CD4-positive, alpha-beta T cell (primary cell): Measurements from ENCODE around the gene POLR2L. TPM values are rescaled to one million over a fixed set of nuclear protein-coding genes. Genes with fewer than 3 reads are reported as not detected.

Source experiments
- ATAC-seq: fragments of 200-7000 bp; cut with Tn5 transposase; one replicate; pipeline ENCODE4 v1.10.0; 2022; ENCODE audit warnings: mild to moderate bottlenecking; ENCODE audit not compliant: poor library complexity
- CTCF ChIA-PET: fragments of 350-600 bp; sonication (Branson Sonifier 250); formaldehyde crosslinking; loops from one replicate; lab custom pipeline; 2021; ENCODE audit warnings: antibody characterized with exemption, inconsistent platforms; lab: Charles Lee
- POLR2A ChIA-PET: fragments of 350-600 bp; sonication (Branson Sonifier 250); formaldehyde crosslinking; loops from one replicate; lab custom pipeline; 2021; ENCODE audit warnings: antibody characterized with exemption, inconsistent platforms; lab: Charles Lee
- DNase-seq, 14 experiments: peaks; one replicate each; pipeline ENCODE4 v3.0.0-alpha.2; 2013 to 2020; ENCODE audit warnings: mixed read lengths in 2 of 14
- H3K27ac ChIP-seq, 2 donors: one replicate each; pipeline versions ENCODE4 v1.5.1 to v1.7.0; 2013; ENCODE audit warnings: low read length in 2 of 2, low read depth in 1 of 2, mild to moderate bottlenecking in 1 of 2
- H3K27me3 ChIP-seq, 2 experiments: 1 replicate in 1 of 2; 2 replicates in 1 of 2; pipeline versions ENCODE4 v1.6.1 to v1.7.0; 2013; ENCODE audit warnings: low read length in 2 of 2, control low read depth in 1 of 2, mild to moderate bottlenecking in 1 of 2, moderate library complexity in 1 of 2; ENCODE audit not compliant: insufficient read depth in 2 of 2, control insufficient read depth in 1 of 2
- H3K36me3 ChIP-seq: one replicate; pipeline ENCODE4 v1.6.1; 2013; ENCODE audit warnings: low read length, control low read depth; ENCODE audit not compliant: insufficient read depth
- H3K4me1 ChIP-seq: one replicate; pipeline ENCODE4 v1.6.1; 2013; ENCODE audit warnings: low read length, control low read depth; ENCODE audit not compliant: insufficient read depth
- H3K4me3 ChIP-seq: one replicate; pipeline ENCODE4 v1.5.1; 2013; ENCODE audit warnings: mild to moderate bottlenecking, low read length, moderate library complexity
- H3K9me3 ChIP-seq, 2 experiments: 1 replicate in 1 of 2; 2 replicates in 1 of 2; pipeline versions ENCODE4 v1.6.1 to v1.7.0; 2013; ENCODE audit warnings: low read length in 2 of 2, mild to moderate bottlenecking in 2 of 2, control low read depth in 1 of 2, moderate library complexity in 1 of 2; ENCODE audit not compliant: control insufficient read depth in 1 of 2, insufficient read depth in 1 of 2
- H3K27ac Mint-ChIP-seq: one replicate; pipeline ENCODE4 v1.8.0; 2020; ENCODE audit warnings: mixed read lengths
- H3K27me3 Mint-ChIP-seq: one replicate; pipeline ENCODE4 v1.8.0; 2021; ENCODE audit warnings: mixed read lengths
- H3K36me3 Mint-ChIP-seq: one replicate; pipeline ENCODE4 v1.8.0; 2021; ENCODE audit warnings: low read depth, mixed read lengths
- H3K4me1 Mint-ChIP-seq: one replicate; pipeline ENCODE4 v1.8.0; 2021; ENCODE audit warnings: low read depth, mixed read lengths
- H3K4me3 Mint-ChIP-seq: one replicate; pipeline ENCODE4 v1.8.0; 2020; ENCODE audit warnings: mild to moderate bottlenecking, mixed read lengths
- H3K9me3 Mint-ChIP-seq: one replicate; pipeline ENCODE4 v1.8.0; 2020; ENCODE audit warnings: mixed read lengths
- intact Hi-C, 2 experiments: fragments of 100-400 bp; cut with DNase I in 1 of 2; cut with micrococcal nuclease in 1 of 2; formaldehyde crosslinking; loops; one replicate each; pipeline versions ENCODE4 v1.15.1 to v1.9.0; 2023 to 2025; cut with DNase I, micrococcal nuclease
- total RNA-seq, 174 experiments: library from RNA in 2 of 174; stranded (reverse) in 2 of 174; gene quantifications; one replicate each; pipeline ENCODE4 v1.2.3 and lab custom pipeline; 2021 to 2026
- TF ChIP-seq, protein P1 (sequence below): fragments of 200-600 bp; IDR thresholded peaks from one replicate; pipeline ENCODE4 v1.8.0; 2022; ENCODE audit warnings: antibody characterized with exemption, mild to moderate bottlenecking

The POLR2L gene
- total RNA-seq, 2 experiments from 2014 or later: 19.6 to 19.8 TPM

DNA sequence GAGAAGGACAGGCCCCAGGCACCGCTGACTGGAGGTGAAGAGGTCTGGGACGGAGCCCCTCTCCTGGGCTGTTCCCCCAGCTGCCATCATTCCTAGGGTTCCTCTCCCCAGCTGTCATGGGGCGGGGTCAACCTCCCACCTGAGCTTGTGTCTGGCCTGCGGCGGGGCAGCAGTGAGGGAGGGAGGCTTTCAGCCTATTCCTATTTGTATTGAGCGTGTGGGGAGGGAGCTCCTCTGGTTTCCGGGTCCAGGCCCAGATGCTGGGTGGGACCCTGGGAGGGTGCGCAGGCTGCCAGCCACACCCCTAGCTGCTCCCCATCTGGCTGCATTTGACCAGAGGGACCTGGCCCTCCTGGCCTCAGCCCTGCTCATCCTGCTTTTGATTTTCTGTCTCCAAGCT is 14.1 kb upstream of the POLR2L start:
- POLR2A ChIA-PET: no interaction called here
- no peaks in the 10 kb centered on the region for H3K9me3 Mint-ChIP-seq
- CTCF ChIA-PET: no interaction called here

DNA sequence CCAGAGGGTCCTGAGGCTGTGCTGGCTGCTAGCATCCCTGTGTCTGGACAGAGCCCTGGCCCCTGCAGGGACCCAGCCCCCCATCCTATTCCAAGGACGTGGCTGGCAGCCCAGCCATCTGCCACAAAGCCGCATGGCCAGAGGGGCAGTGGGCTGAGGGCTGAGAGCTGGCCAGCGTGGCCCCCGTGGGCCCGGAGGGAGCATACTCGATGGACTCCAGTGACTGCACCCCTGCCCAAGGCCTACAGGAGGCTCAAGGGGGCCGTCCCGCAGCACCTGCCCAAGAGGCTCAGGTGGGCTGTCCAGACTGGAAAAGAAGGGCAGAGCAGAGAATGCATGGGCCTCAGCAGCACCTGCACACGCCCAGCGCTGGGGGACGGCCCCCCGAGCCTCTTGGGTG is 13.5 kb upstream of the POLR2L start:
- CTCF ChIA-PET: no interaction called here

More for the DNA sequence above, 14.1 kb upstream of the POLR2L start:
- no peak overlapping the region for H3K4me3 ChIP-seq
- no peaks in the 10 kb centered on the region for H3K27me3 ChIP-seq
- Mint-ChIP-seq H3K4me3 (no peak overlapping the region), H3K4me1 (no peaks in the 10 kb centered on the region), H3K27ac (no peak overlapping the region), H3K27me3 (no peaks in the 10 kb centered on the region), H3K36me3 (no peaks in the 10 kb centered on the region)
- TF ChIP-seq, protein P1, sequence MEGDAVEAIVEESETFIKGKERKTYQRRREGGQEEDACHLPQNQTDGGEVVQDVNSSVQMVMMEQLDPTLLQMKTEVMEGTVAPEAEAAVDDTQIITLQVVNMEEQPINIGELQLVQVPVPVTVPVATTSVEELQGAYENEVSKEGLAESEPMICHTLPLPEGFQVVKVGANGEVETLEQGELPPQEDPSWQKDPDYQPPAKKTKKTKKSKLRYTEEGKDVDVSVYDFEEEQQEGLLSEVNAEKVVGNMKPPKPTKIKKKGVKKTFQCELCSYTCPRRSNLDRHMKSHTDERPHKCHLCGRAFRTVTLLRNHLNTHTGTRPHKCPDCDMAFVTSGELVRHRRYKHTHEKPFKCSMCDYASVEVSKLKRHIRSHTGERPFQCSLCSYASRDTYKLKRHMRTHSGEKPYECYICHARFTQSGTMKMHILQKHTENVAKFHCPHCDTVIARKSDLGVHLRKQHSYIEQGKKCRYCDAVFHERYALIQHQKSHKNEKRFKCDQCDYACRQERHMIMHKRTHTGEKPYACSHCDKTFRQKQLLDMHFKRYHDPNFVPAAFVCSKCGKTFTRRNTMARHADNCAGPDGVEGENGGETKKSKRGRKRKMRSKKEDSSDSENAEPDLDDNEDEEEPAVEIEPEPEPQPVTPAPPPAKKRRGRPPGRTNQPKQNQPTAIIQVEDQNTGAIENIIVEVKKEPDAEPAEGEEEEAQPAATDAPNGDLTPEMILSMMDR: no peak
- H3K27ac ChIP-seq: no peak overlapping the region
- DNase-seq (no peak), ATAC-seq (no peak)
- H3K4me1 ChIP-seq: no peaks in the 10 kb centered on the region
- H3K9me3 ChIP-seq: peaks cover 0 to 10% of the 10 kb centered on the region in 2 experiments
- intact Hi-C loops: no loop called here
- no peaks in the 10 kb centered on the region for H3K36me3 ChIP-seq

DNA sequence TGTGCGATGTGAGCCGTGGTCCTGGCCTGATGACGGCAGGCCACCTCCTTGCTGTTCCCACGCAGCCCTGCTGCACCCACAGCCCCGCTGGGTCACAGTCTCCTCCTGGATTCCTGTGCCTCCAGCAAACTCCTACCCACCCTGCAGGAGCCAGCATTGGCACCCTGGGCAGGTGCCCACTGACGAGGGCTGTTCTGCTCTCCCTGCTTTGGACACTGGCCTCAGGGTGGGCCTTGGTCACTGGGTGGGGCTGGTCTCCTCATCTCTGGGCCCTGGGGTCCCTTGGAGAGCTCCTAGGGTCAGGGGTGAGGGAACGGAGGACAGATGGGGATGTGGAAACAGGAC is 13.0 kb upstream of the POLR2L start:
- CTCF ChIA-PET: no interaction called here
- Histone ChIP-seq H3K9me3 (peaks cover 0 to 12% of the 10 kb centered on the region in 2 experiments), H3K4me1 (no peaks in the 10 kb centered on the region), H3K4me3 (no peak overlapping the region), H3K27me3 (peaks cover 0 to 3% of the 10 kb centered on the region in 2 experiments), H3K36me3 (no peaks in the 10 kb centered on the region), H3K27ac (no peak overlapping the region)
- Mint-ChIP-seq H3K9me3 (no peaks in the 10 kb centered on the region), H3K4me1 (no peaks in the 10 kb centered on the region), H3K36me3 (no peaks in the 10 kb centered on the region), H3K4me3 (no peak overlapping the region), H3K27ac (no peak overlapping the region), H3K27me3 (no peaks in the 10 kb centered on the region)
- DNase-seq: no peak
- POLR2A ChIA-PET: no interaction called here
- TF ChIP-seq, protein P1: no peak
- intact Hi-C loops: no loop called here
- ATAC-seq: no peak

More for the DNA sequence above, 13.5 kb upstream of the POLR2L start:
- H3K27me3 Mint-ChIP-seq: no peaks in the 10 kb centered on the region
- no peaks in the 10 kb centered on the region for H3K9me3 Mint-ChIP-seq
- no peaks in the 10 kb centered on the region for H3K4me1 ChIP-seq
- ATAC-seq: no peak
- TF ChIP-seq, protein P1: no peak
- H3K27ac Mint-ChIP-seq: no peak overlapping the region
- POLR2A ChIA-PET: no interaction called here
- H3K27me3 ChIP-seq: no peaks in the 10 kb centered on the region
- no peaks in the 10 kb centered on the region for H3K36me3 Mint-ChIP-seq
- H3K9me3 ChIP-seq: peaks cover 0 to 10% of the 10 kb centered on the region in 2 experiments
- intact Hi-C loops: no loop called here
- H3K4me3 Mint-ChIP-seq: no peak overlapping the region
- no peaks in the 10 kb centered on the region for H3K36me3 ChIP-seq
- no peak overlapping the region for H3K4me3 ChIP-seq
- no peaks in the 10 kb centered on the region for H3K4me1 Mint-ChIP-seq
- H3K27ac ChIP-seq: no peak overlapping the region
- no peak for DNase-seq
